Measurements from ENCODE around the gene CLEC20A.

CLEC20A gene

GRCh38 chr1:178496410-178497135, at the start of gene CLEC20A:
CLEC20A (minus strand) TSS chr1:178496964; CDS start chr1:178496939, 25 bp downstream.
- DNase-seq, result no peak

GRCh38 chr1:178544531-178544930, 47.8 kb upstream of the CLEC20A start:
- no peak for DNase-seq

GRCh38 chr1:178543290-178543607, 46.5 kb upstream of the CLEC20A start:
- DNase-seq, result no peak

- peak; percentile 91 for DNase-seq
Observed at GRCh38 chr1:178542554-178543289, 46.0 kb upstream of the CLEC20A start.

GRCh38 chr1:178541829-178542553, 45.2 kb upstream of the CLEC20A start:
- peak; percentile 63 for DNase-seq

GRCh38 chr1:178541379-178541778, 44.6 kb upstream of the CLEC20A start:
- no peak for DNase-seq

GRCh38 chr1:178540646-178541045, 43.9 kb upstream of the CLEC20A start:
- DNase-seq, result no peak

- DNase-seq, result no peak
Observed at GRCh38 chr1:178540204-178540603, 43.4 kb upstream of the CLEC20A start.

GRCh38 chr1:178539291-178539690, 42.5 kb upstream of the CLEC20A start:
- no peak for DNase-seq

- DNase-seq, result no peak
Observed at GRCh38 chr1:178538192-178538916, 41.6 kb upstream of the CLEC20A start.

- no peak for DNase-seq
Observed at GRCh38 chr1:178537382-178538090, 40.8 kb upstream of the CLEC20A start.

GRCh38 chr1:178536844-178537371, 40.1 kb upstream of the CLEC20A start:
- DNase-seq, result no peak

GRCh38 chr1:178536329-178536728, 39.6 kb upstream of the CLEC20A start:
- DNase-seq, result no peak

GRCh38 chr1:178534137-178534868, 37.5 kb upstream of the CLEC20A start:
- no peak for DNase-seq

GRCh38 chr1:178533121-178533946, 36.6 kb upstream of the CLEC20A start:
- DNase-seq, result no peak

- DNase-seq, result peak; percentile 85
Observed at GRCh38 chr1:178532392-178532791, 35.6 kb upstream of the CLEC20A start.

- DNase-seq, result no peak
Observed at GRCh38 chr1:178531887-178532286, 35.1 kb upstream of the CLEC20A start.

- DNase-seq, result no peak
Observed at GRCh38 chr1:178530502-178530901, 33.7 kb upstream of the CLEC20A start.

- DNase-seq, result no peak
Observed at GRCh38 chr1:178530037-178530402, 33.3 kb upstream of the CLEC20A start.

GRCh38 chr1:178529364-178530036, 32.7 kb upstream of the CLEC20A start:
- no peak for DNase-seq

All from CD4-positive, alpha-beta T cell treated with Interleukin-17A for 4 hours (primary cell).